ENCODE results near the gene OR2A14. TPM values are rescaled to one million over a fixed set of nuclear protein-coding genes. Genes with fewer than 3 reads are reported as not detected.
"Not testable (repeated sequence)": the region's sequence is repeated elsewhere in the genome, so short reads cannot be mapped to it uniquely, and the experiment has no call there.

Gene OR2A14
- total RNA-seq, 2 experiments from 2014 or later, result not detected

DNA sequence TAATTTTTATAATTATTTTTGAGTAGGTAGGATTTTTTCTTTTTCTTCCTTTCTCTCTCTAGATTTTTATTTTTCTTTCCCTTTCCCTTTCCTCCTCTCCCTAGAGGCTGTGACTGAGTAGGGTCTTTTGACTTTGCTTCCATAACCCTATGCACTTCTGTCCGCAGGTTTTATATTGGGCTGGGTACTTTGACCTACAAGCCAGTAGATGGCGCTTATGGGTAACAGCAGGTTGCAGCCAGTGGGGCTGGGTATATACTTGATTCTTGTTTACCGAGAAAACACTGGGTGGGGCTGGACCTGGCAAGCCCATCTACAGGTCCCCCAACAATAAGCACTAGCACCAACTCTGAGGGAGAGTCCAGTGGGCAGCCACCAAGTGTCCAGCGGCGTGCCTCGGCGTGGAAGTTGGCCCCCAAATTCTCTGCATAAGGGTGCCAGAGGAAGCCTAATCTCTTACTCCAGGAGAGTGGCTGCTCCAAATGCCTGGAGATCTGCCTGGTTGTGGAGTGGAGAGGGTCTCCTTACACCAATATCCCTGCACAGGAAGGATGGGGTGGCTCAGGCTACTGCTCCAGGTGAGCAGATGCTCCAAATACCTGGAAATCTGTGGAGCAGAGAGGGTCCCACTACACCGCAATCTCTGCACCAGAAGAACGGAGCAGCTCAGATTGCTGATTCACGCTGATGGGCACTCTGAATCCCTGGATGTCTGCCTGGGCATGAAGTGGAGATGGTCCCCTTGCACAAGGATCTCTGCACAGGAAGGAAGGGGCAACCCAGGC, 55.6 kb downstream of the OR2A14 start:
- not testable (repeated sequence) for H3K27me3 Mint-ChIP-seq; H3K36me3 Mint-ChIP-seq; H3K4me1 Mint-ChIP-seq; H3K27ac Mint-ChIP-seq; H3K4me3 Mint-ChIP-seq; H3K9me3 Mint-ChIP-seq (ENCODE audit: low read depth)
- CTCF ChIA-PET, result interaction anchor here (1.2 to 1.6 kb wide), 2 partner anchors 207 to 212 kb away, joined by 3 to 8 read pairs; no protein-coding TSS in a partner anchor
- DNase-seq (peak; percentile 49), ATAC-seq (peak; percentile 84)

DNA sequence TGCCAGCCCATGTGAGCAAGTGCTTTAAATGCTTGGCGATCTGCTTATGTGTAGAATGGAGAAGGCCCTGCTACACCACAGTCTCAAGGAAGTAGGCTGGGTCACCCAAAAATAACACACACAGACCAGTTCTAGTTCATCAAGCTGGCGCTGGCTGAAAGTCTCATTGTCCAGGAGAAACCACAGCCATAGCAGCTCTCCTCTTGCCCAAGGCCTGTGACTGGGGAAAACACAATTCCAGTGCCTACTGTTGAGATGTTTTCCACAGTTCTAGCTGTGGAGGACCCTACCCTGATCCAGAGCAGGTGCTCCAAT, 56.1 kb downstream of the OR2A14 start:
- H3K4me1 Mint-ChIP-seq; H3K27me3 Mint-ChIP-seq; H3K9me3 Mint-ChIP-seq (ENCODE audit: low read depth); DNase-seq; H3K36me3 Mint-ChIP-seq; H3K27ac Mint-ChIP-seq; CTCF ChIA-PET; ATAC-seq; H3K4me3 Mint-ChIP-seq: not testable (repeated sequence)

Other genes with a start within 250 kb of the OR2A14 start
- 10 to 100 TPM; 17.4 to 17.8 TPM for gene TCAF1, start 221.0 kb upstream of the OR2A14 start, total RNA-seq
- gene OR2F2, start 187.9 kb upstream of the OR2A14 start, total RNA-seq, result not detected
- gene OR2F1, start 168.3 kb upstream of the OR2A14 start, total RNA-seq, result not detected
- gene OR6B1, start 122.9 kb upstream of the OR2A14 start, total RNA-seq, result not detected
- gene OR2A5, start 74.2 kb upstream of the OR2A14 start, total RNA-seq, result not detected
- not detected for gene OR2A25, start 53.4 kb upstream of the OR2A14 start, total RNA-seq
- gene OR2A12, start 36.9 kb upstream of the OR2A14 start, total RNA-seq, result not detected
- not detected for gene OR2A2, start 13.6 kb upstream of the OR2A14 start, total RNA-seq
- 1 to 10 TPM; 1.2 to 1.8 TPM for gene CTAGE4, start 60.3 kb downstream of the OR2A14 start, total RNA-seq
- 1 to 10 TPM; 1.7 to 2.6 TPM for gene ARHGEF35, start 72.7 kb downstream of the OR2A14 start, total RNA-seq
- gene OR2A42, start 116.4 kb downstream of the OR2A14 start, total RNA-seq, result not detected
- 1 to 10 TPM in 1 of 2 experiments, under 1 TPM in 1; 0.54 to 1.4 TPM for gene OR2A7, start 141.6 kb downstream of the OR2A14 start, total RNA-seq
- gene CTAGE8, start 146.1 kb downstream of the OR2A14 start, total RNA-seq, result not detected
- not detected for gene OR2A1, start 189.2 kb downstream of the OR2A14 start, total RNA-seq
- gene ARHGEF5, start 232.2 kb downstream of the OR2A14 start, total RNA-seq, result 1 to 10 TPM; 5.6 to 7.4 TPM

All from activated CD8-positive, alpha-beta memory T cell treated with anti-CD3 and anti-CD28 coated beads, Interleukin-2, amount 10 ng/mL, durations not matched to agents 7 days and 5 days (primary cell).